GM18505 (cell line): ENCODE results near the gene SNRPA1.

Experiments
- ATAC-seq: cut with Tn5 transposase; IDR thresholded peaks from one replicate; pipeline ENCODE4 v1.9.1; 2021; ENCODE audit not compliant: unreplicated experiment
- POLR2A ChIP-seq: IDR thresholded peaks from 4 replicates; pipeline ENCODE4 v1.6.1; 2011; ENCODE audit warnings: borderline replicate concordance; ENCODE audit not compliant: insufficient read depth, insufficient read length; ENCODE audit errors: extremely low read depth

SNRPA1 gene

DNA sequence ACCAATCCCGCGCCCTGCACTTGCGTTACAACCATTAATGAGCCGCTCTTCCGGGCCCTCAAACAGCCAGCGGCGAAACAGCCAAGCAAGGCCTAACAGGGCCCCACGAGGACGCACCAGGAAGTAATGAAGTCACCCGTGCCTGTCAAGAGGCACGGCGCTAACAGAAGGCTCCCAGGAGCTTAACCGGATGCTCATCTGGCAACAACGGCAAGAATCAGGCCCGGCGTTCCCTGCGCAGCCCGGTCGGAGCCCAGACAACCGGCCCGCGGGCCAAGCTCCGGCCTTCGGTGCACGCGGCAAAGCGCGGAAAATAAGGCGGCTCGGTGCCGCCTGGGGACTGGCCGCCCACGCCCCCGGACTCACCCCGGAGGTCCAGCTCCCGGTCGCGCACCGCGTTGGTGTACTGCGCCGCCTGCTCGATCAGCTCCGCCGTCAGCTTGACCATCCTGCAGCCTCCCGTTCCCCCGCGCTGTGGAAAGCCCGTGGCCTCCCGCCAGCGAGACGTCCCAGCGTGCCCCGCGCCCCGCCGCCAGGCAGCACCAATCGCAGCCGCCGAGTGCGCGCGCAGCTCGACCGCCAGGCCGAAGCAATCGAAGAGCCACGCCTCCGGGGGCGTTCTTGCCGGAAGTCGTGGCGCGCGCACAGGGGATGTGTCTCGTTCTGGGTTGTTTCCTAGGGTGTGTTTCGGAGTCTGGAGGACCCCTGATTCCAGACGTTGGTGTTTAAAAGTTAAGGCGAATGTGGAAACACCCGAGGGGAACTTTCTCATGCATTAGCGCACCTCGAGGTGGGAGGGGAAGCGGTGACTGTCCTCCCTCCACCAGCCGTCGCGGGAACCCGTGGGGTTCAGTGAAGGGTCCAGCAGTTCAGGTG, at the start of gene SNRPA1:
Gene SNRPA1 (minus strand): TSS at position 518 of the 876 bp plus-strand sequence. CDS start 70 bp downstream, at position 448.
- ATAC-seq: peak; percentile 83
- peak; percentile 88 for TF ChIP-seq POLR2A

- no peak for TF ChIP-seq POLR2A
- ATAC-seq: no peak
These were observed 47.0 kb upstream of the SNRPA1 start for GRCh38 chr15:101342056-101342455.

GRCh38 chr15:101338502-101339057, 43.5 kb upstream of the SNRPA1 start:
- ATAC-seq: no peak
- no peak for TF ChIP-seq POLR2A

DNA sequence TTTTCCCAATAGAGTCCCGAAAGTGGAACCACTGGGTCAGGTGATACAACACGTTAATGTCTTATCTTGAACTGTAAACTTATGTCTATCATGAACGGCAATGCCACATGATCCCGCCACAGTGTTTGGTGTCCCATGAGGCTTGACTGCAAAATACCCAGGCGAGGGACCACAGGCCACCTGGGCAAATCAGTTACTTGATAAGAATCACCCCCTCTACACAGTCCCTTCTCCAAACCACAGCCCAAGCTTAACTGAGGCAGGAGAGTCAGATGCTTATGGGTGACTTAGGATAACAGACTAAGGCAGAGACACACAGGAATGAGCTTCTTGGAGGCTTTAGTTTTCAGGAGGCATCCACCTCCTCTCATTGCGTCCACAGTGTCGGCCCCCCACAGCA, 42.9 kb upstream of the SNRPA1 start:
- ATAC-seq: no peak
- TF ChIP-seq POLR2A: no peak

DNA sequence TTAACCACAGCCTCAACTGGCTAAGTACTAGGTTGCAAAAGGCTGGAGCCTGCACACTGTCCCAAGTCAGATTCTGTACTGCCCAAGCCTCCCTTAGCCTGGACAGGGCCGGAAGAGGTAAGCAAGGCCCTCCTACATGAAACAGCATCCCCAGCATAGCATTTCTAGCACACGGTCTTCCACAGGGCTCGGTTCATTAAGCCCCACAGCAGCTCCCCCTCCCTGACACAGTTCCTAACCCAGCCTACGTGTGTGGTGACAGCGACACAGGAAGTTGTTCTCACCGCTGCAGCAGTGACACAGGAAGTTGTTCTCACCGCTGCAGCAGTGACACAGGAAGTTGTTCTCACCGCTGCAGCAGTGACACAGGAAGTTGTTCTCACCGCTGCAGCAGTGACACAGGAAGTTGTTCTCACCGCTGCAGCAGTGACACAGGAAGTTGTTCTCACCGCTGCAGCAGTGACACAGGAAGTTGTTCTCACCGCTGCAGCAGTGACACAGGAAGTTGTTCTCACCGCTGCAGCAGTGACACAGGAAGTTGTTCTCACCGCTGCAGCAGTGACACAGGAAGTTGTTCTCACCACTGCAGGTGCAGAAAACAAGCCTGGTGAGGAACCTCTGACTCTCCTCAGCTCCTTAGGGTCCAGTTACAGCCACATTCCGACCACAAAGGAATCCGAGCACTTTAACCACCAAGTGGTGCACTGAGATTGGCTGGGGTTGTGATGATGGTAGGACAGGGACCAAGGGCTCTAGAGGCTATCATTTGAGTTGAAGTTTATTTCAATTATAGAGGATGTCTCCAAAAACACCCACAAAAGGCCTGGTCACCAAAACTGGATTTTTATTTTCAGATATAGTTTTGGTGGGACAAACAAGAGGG, 39.1 kb upstream of the SNRPA1 start:
- ATAC-seq: peak; percentile 66

- TF ChIP-seq POLR2A: no peak
- no peak for ATAC-seq
These were observed 37.0 kb upstream of the SNRPA1 start for GRCh38 chr15:101332061-101332467.

GRCh38 chr15:101329867-101330380, 34.9 kb upstream of the SNRPA1 start:
- ATAC-seq: no peak
- TF ChIP-seq POLR2A: no peak

GRCh38 chr15:101329309-101329863, 34.3 kb upstream of the SNRPA1 start:
- no peak for ATAC-seq
- TF ChIP-seq POLR2A: no peak

- no peak for TF ChIP-seq POLR2A
- ATAC-seq: no peak
These were observed 33.0 kb upstream of the SNRPA1 start for GRCh38 chr15:101328001-101328400.

DNA sequence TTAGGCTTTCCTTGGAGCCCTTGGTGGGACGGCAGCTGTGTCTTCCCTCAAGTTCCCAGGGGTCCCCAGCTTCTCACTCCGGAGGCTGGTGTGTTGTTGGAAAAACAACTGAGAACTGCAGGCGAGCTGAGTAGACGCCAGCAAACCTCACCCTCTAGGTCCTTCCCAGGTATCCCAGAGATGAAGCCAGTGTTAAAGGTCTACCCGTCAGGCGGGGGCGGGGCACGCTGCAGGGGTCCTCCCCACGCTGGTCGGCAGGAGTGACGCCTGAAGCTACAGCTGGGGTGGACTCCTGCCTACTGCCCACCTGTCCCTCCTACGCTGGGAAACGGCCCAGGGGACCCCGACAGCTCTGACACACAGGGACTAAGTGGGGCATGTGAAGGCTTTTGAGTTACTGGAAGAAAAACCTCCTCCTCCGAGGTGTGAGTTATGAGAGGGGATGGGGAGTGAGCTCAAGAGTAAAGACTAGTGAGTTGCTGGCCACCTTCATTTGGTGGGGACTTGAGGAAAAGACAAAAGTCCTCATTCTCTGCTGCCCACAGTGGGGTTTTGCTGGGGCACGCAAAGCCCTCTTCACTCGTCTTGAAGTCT, 32.2 kb upstream of the SNRPA1 start:
- TF ChIP-seq POLR2A: no peak
- ATAC-seq: no peak

DNA sequence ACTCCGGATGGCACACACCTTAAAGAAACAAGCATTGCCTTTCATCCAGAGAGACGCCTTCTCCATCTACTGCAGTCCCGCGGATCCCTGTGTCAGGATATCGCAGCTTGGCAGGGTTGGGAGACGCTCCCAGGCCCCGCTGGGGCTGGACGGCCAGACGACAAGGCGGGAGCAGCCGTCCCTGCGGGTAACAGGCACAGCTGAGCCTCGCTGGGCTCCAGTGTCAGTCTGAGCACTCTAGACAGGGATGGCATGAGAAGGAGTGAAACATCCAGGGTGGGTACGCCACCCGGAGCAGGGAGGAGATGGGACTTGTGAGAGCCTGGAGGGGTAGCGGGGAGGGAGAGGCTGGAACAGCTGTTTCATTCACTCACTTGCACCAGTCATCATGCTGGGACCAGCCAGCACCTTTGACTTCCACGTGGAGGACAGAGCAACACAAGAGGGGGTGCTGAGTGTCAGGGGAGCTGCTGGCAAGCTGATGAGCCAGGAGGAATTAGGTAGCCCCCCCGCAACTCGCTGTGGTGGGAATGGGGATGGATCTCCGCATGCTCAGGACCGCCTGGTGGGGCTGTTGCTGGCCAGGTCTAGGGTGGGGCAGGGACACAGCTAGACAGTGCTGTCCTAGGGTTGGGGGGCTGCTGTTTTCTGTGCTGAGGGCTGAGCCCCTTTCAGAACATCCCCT, 31.6 kb upstream of the SNRPA1 start:
- no peak for ATAC-seq
- no peak for TF ChIP-seq POLR2A

GRCh38 chr15:101326026-101326315, 30.9 kb upstream of the SNRPA1 start:
- ATAC-seq: no peak
- TF ChIP-seq POLR2A: no peak
